ENCODE measurements around the gene AP3S1.
"Not testable (repeated sequence)": the region's sequence is repeated elsewhere in the genome, so short reads cannot be mapped to it uniquely, and the experiment has no call there.

The AP3S1 gene

DNA sequence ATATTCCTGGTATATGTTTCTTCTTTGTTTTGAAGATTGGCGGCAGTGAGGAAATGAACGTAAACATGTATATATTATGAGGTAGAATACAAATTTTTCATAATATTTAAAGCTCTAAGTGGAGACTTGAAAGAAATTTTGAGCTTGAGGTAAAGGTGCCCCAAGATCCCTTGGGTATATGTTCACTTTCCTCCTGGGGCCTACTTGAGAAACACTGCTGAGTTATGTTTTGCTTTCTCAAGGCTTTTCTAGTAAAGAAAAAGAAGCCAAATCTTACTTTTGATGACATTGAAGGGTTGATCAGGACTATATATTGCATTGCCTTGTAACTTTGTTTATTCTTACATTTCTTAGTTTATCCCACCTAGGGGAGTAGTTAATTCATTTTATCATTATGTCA lies 30.7 kb downstream of the AP3S1 start:
- TF ChIP-seq CTCF (IDR thresholded peaks at IDR 0.05), result no peak
- Histone ChIP-seq H3K27ac (peak overlapping the region; percentile 74), H3K36me3 (peaks cover 29% of the 10 kb centered on the region)

GRCh38 chr5:115873392-115873791 lies 31.7 kb downstream of the AP3S1 start:
- Histone ChIP-seq H3K36me3 (peaks cover 29% of the 10 kb centered on the region), H3K27me3 (no peaks in the 10 kb centered on the region), H3K9me3 (no peaks in the 10 kb centered on the region), H3K4me3 (ENCODE audit: low read depth in 1 of 2, low read length in 1 of 2) (no peak overlapping the region), H3K4me1 (ENCODE audit: control insufficient read depth in 1 of 2, insufficient read depth in 1 of 2, low read depth in 1 of 2, low read length in 1 of 2) (peaks cover 22 to 26% of the 10 kb centered on the region in 2 experiments), H3K27ac (peak overlapping the region; percentile 74)
- no peak for TF ChIP-seq CTCF (IDR thresholded peaks at IDR 0.05)

More for the DNA sequence above, 30.7 kb downstream of the AP3S1 start:
- Histone ChIP-seq H3K4me1 (ENCODE audit: control insufficient read depth in 1 of 2, insufficient read depth in 1 of 2, low read depth in 1 of 2, low read length in 1 of 2) (peaks cover 22 to 26% of the 10 kb centered on the region in 2 experiments), H3K9me3 (no peaks in the 10 kb centered on the region), H3K27me3 (no peaks in the 10 kb centered on the region), H3K4me3 (ENCODE audit: low read depth in 1 of 2, low read length in 1 of 2) (no peak overlapping the region)

- Histone ChIP-seq H3K9me3 (no peaks in the 10 kb centered on the region), H3K4me3 (ENCODE audit: low read depth in 1 of 2, low read length in 1 of 2) (no peak overlapping the region), H3K27me3 (no peaks in the 10 kb centered on the region), H3K4me1 (ENCODE audit: control insufficient read depth in 1 of 2, insufficient read depth in 1 of 2, low read depth in 1 of 2, low read length in 1 of 2) (peaks cover 22 to 26% of the 10 kb centered on the region in 2 experiments), H3K36me3 (peaks cover 20% of the 10 kb centered on the region), H3K27ac (no peak overlapping the region)
- TF ChIP-seq CTCF (IDR thresholded peaks at IDR 0.05), result no peak
Observed at GRCh38 chr5:115875447-115875846, 33.7 kb downstream of the AP3S1 start.

DNA sequence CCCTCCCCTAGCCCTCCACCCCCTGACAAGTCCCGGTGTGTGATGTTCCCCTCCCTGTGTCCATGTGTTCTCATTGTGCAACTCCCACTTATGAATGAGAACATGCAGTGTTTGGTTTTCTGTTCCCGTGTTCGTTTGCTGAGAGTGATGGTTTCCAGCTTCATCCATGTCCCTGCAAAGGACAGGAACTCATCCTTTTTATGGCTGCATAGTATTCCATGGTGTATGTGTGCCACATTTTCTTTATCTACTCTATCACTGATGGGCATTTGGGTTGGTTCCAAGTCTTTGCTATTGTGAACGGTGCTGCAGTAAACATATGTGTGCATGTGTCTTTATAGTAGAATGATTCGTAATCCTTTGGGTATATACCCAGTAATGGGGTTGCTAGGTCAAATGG lies 35.6 kb downstream of the AP3S1 start:
- H3K27me3 ChIP-seq; H3K36me3 ChIP-seq; H3K9me3 ChIP-seq; H3K27ac ChIP-seq; H3K4me3 ChIP-seq (ENCODE audit: low read depth in 1 of 2, low read length in 1 of 2): not testable (repeated sequence)
- H3K4me1 ChIP-seq (ENCODE audit: control insufficient read depth in 1 of 2, insufficient read depth in 1 of 2, low read depth in 1 of 2, low read length in 1 of 2), result peaks cover 26 to 37% of the 10 kb centered on the region in 2 experiments

- not testable (repeated sequence) for H3K9me3 ChIP-seq; H3K27me3 ChIP-seq; H3K27ac ChIP-seq; H3K4me3 ChIP-seq (ENCODE audit: low read depth in 1 of 2, low read length in 1 of 2)
- peaks cover 23% of the 10 kb centered on the region for H3K36me3 ChIP-seq
- peaks cover 5 to 12% of the 10 kb centered on the region in 2 experiments for H3K4me1 ChIP-seq (ENCODE audit: control insufficient read depth in 1 of 2, insufficient read depth in 1 of 2, low read depth in 1 of 2, low read length in 1 of 2)
Observed at GRCh38 chr5:115882434-115882833, 40.7 kb downstream of the AP3S1 start.

GRCh38 chr5:115884704-115885103 lies 43.0 kb downstream of the AP3S1 start:
- Histone ChIP-seq H3K27ac (no peak overlapping the region), H3K36me3 (peaks cover 23% of the 10 kb centered on the region), H3K9me3 (no peaks in the 10 kb centered on the region), H3K4me3 (ENCODE audit: low read depth in 1 of 2, low read length in 1 of 2) (no peak overlapping the region), H3K4me1 (ENCODE audit: control insufficient read depth in 1 of 2, insufficient read depth in 1 of 2, low read depth in 1 of 2, low read length in 1 of 2) (peaks cover 5 to 12% of the 10 kb centered on the region in 2 experiments), H3K27me3 (no peaks in the 10 kb centered on the region)
- TF ChIP-seq CTCF (IDR thresholded peaks at IDR 0.05), result no peak

DNA sequence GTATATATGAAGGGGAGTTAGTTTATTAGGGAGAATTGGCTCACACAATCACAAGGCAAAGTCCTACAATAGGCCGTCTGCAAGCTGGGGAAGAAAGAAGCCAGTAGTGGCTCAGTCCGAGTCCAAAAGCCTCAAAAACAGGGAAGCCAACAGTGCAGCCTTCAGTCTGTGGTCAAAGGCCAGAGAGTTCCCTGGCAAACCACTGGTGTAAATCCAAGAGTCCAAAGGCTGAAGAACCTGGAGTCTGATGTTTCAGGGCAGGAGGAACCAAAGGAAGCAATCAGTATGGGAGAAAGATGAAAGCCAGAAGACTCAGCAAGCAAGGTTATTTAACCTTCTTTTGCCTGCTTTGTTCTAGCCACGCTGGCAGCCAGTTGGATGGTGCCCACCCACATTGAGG lies 43.5 kb downstream of the AP3S1 start:
- not testable (repeated sequence) for H3K27me3 ChIP-seq; H3K27ac ChIP-seq; H3K9me3 ChIP-seq; H3K4me3 ChIP-seq (ENCODE audit: low read depth in 1 of 2, low read length in 1 of 2)
- Histone ChIP-seq H3K36me3 (peaks cover 23% of the 10 kb centered on the region), H3K4me1 (ENCODE audit: control insufficient read depth in 1 of 2, insufficient read depth in 1 of 2, low read depth in 1 of 2, low read length in 1 of 2) (peaks cover 5 to 12% of the 10 kb centered on the region in 2 experiments)
